Naive thymus-derived CD4-positive, alpha-beta T cell (primary cell): ENCODE data around the gene FAM78B. TPM values are rescaled to one million over a fixed set of nuclear protein-coding genes. Genes with fewer than 3 reads are reported as not detected.

Source experiments
- ATAC-seq: fragments of 150-1000 bp; cut with Tn5 transposase; 2 replicates; pipeline ENCODE4 v1.10.0; 2021; ENCODE audit warnings: mild to moderate bottlenecking, moderate library complexity
- CTCF ChIA-PET: fragments of 350-600 bp; sonication (Branson Sonifier 250); formaldehyde crosslinking; loops from one replicate; lab custom pipeline; 2021; ENCODE audit warnings: antibody characterized with exemption; lab: Charles Lee
- POLR2A ChIA-PET: fragments of 350-600 bp; sonication (Branson Sonifier 250); formaldehyde crosslinking; loops from one replicate; lab custom pipeline; 2021; ENCODE audit warnings: antibody characterized with exemption, inconsistent platforms; lab: Charles Lee
- DNase-seq, 9 donors: peaks; one replicate each; pipeline versions ENCODE4 v3.0.0 to v3.0.0-alpha.2; 2020 to 2022; ENCODE audit warnings: mixed read lengths in 1 of 9
- H3K27ac ChIP-seq: one replicate; pipeline ENCODE4 v1.7.0; 2013; ENCODE audit warnings: mild to moderate bottlenecking, low read depth, low read length, moderate library complexity
- H3K27me3 ChIP-seq, 2 donors: one replicate each; pipeline ENCODE4 v1.7.0; 2013; ENCODE audit warnings: low read length in 2 of 2, mild to moderate bottlenecking in 2 of 2, moderate library complexity in 2 of 2; ENCODE audit not compliant: control insufficient read depth in 2 of 2, insufficient read depth in 2 of 2
- H3K36me3 ChIP-seq, 3 experiments: 1 replicate in 2 of 3; 2 replicates in 1 of 3; pipeline ENCODE4 v1.7.0; 2013; ENCODE audit warnings: low read length in 3 of 3, mild to moderate bottlenecking in 3 of 3, moderate library complexity in 1 of 3; ENCODE audit not compliant: insufficient read depth in 3 of 3, control insufficient read depth in 2 of 3
- H3K4me1 ChIP-seq, 2 donors: one replicate each; pipeline ENCODE4 v1.7.0; 2013; ENCODE audit warnings: low read length in 2 of 2, mild to moderate bottlenecking in 2 of 2, moderate library complexity in 1 of 2; ENCODE audit not compliant: control insufficient read depth in 2 of 2, insufficient read depth in 2 of 2
- H3K4me3 ChIP-seq: 2 replicates; pipeline ENCODE4 v1.7.0; 2013; ENCODE audit warnings: mild to moderate bottlenecking, low read length
- H3K9me3 ChIP-seq, 3 experiments: 1 replicate in 2 of 3; 2 replicates in 1 of 3; pipeline ENCODE4 v1.7.0; 2013; ENCODE audit warnings: low read length in 3 of 3; ENCODE audit not compliant: control insufficient read depth in 2 of 3
- H3K27ac Mint-ChIP-seq, 9 donors: one replicate each; pipeline ENCODE4 v1.8.0; 2020 to 2022; ENCODE audit warnings: mixed read lengths in 9 of 9, mild to moderate bottlenecking in 8 of 9, moderate library complexity in 5 of 9, inconsistent platforms in 2 of 9
- H3K27me3 Mint-ChIP-seq, 5 donors: one replicate each; pipeline ENCODE4 v1.8.0; 2021 to 2022; ENCODE audit warnings: mixed read lengths in 5 of 5, mild to moderate bottlenecking in 1 of 5
- H3K36me3 Mint-ChIP-seq, 5 donors: one replicate each; pipeline ENCODE4 v1.8.0; 2020 to 2022; ENCODE audit warnings: mixed read lengths in 5 of 5, mild to moderate bottlenecking in 3 of 5, inconsistent platforms in 1 of 5
- H3K4me1 Mint-ChIP-seq, 7 donors: one replicate each; pipeline ENCODE4 v1.8.0; 2020 to 2022; ENCODE audit warnings: mixed read lengths in 7 of 7, mild to moderate bottlenecking in 3 of 7, inconsistent platforms in 1 of 7
- H3K4me3 Mint-ChIP-seq, 10 donors: one replicate each; pipeline ENCODE4 v1.8.0; 2020 to 2022; ENCODE audit warnings: mild to moderate bottlenecking in 10 of 10, mixed read lengths in 10 of 10, moderate library complexity in 6 of 10, inconsistent platforms in 2 of 10
- H3K9me3 Mint-ChIP-seq, 11 donors: one replicate each; pipeline ENCODE4 v1.8.0; 2020 to 2022; ENCODE audit warnings: mixed read lengths in 11 of 11, mild to moderate bottlenecking in 4 of 11, inconsistent platforms in 1 of 11, moderate library complexity in 1 of 11
- intact Hi-C, 2 donors: fragments of 100-400 bp; cut with micrococcal nuclease; formaldehyde crosslinking; loops; one replicate each; pipeline ENCODE4 v1.15.1; 2023
- polyA plus RNA-seq, 2 donors: library from polyadenylated mRNA; unstranded; fragments of 300-500 nt; fragmentation: Illumina TruSeq; gene quantifications; one replicate each; pipeline ENCODE4 v1.2.3, GENCODE V29; 2021
- total RNA-seq, 6 experiments: library from RNA in 5 of 6; stranded (reverse) in 5 of 6; gene quantifications; 1 replicate in 5 of 6; 2 replicates in 1 of 6; pipeline ENCODE4 v1.2.3 and lab custom pipeline; 2021 to 2026

Gene FAM78B
- total and polyA plus RNA-seq, 7 experiments from 2014 or later: 0.12 to 0.58 (median 0.45) TPM; not detected in 4

GRCh38 chr1:166111430-166111829, 55.4 kb downstream of the FAM78B start:
- POLR2A ChIA-PET: no interaction called here

GRCh38 chr1:166090244-166090643, 76.6 kb downstream of the FAM78B start:
- Mint-ChIP-seq H3K4me3 (peak overlapping the region in 1 of 10 donors; percentile 15), H3K4me1 (peaks cover 0 to 17% (median 0%) of the 10 kb centered on the region in 7 donors), H3K27me3 (peaks cover 0 to 14% (median 7%) of the 10 kb centered on the region in 5 donors), H3K36me3 (peaks cover 0 to 3% (median 0%) of the 10 kb centered on the region in 5 donors), H3K27ac (no peak overlapping the region), H3K9me3 (peaks cover 0 to 5% (median 0%) of the 10 kb centered on the region in 11 donors)
- no peaks in the 10 kb centered on the region for H3K4me1 ChIP-seq
- H3K4me3 ChIP-seq: no peak overlapping the region
- ATAC-seq (no peak), DNase-seq (no peak)
- H3K27me3 ChIP-seq: no peaks in the 10 kb centered on the region
- H3K9me3 ChIP-seq: no peaks in the 10 kb centered on the region
- H3K36me3 ChIP-seq: no peaks in the 10 kb centered on the region
- ChIA-PET POLR2A (no interaction called here), CTCF (no interaction called here)
- H3K27ac ChIP-seq: no peak overlapping the region
- intact Hi-C loops: no loop called here

More at GRCh38 chr1:166111430-166111829, 55.4 kb downstream of the FAM78B start:
- H3K9me3 ChIP-seq: no peaks in the 10 kb centered on the region
- Mint-ChIP-seq H3K27me3 (no peaks in the 10 kb centered on the region), H3K27ac (no peak overlapping the region), H3K36me3 (no peaks in the 10 kb centered on the region), H3K4me3 (no peak overlapping the region), H3K9me3 (peaks cover 0 to 8% (median 0%) of the 10 kb centered on the region in 11 donors), H3K4me1 (no peaks in the 10 kb centered on the region)
- H3K27ac ChIP-seq: no peak overlapping the region
- intact Hi-C loops: no loop called here
- no peaks in the 10 kb centered on the region for H3K4me1 ChIP-seq
- H3K36me3 ChIP-seq: no peaks in the 10 kb centered on the region
- no peak overlapping the region for H3K4me3 ChIP-seq
- CTCF ChIA-PET: no interaction called here
- ATAC-seq (no peak), DNase-seq (no peak)
- no peaks in the 10 kb centered on the region for H3K27me3 ChIP-seq

- H3K27ac ChIP-seq: no peak overlapping the region
- H3K27ac Mint-ChIP-seq: no peak overlapping the region
- no peak overlapping the region for H3K4me3 ChIP-seq
- peaks cover 0 to 11% (median 7%) of the 10 kb centered on the region in 5 donors for H3K27me3 Mint-ChIP-seq
- H3K4me1 ChIP-seq: no peaks in the 10 kb centered on the region
- H3K9me3 ChIP-seq: no peaks in the 10 kb centered on the region
- H3K36me3 ChIP-seq: no peaks in the 10 kb centered on the region
- CTCF ChIA-PET: no interaction called here
- POLR2A ChIA-PET: no interaction called here
- H3K4me1 Mint-ChIP-seq: peaks cover 0 to 17% (median 0%) of the 10 kb centered on the region in 7 donors
- H3K36me3 Mint-ChIP-seq: peaks cover 0 to 3% (median 0%) of the 10 kb centered on the region in 5 donors
- intact Hi-C loops: no loop called here
- H3K27me3 ChIP-seq: no peaks in the 10 kb centered on the region
- DNase-seq (no peak), ATAC-seq (no peak)
- peaks cover 0 to 5% (median 0%) of the 10 kb centered on the region in 11 donors for H3K9me3 Mint-ChIP-seq
- H3K4me3 Mint-ChIP-seq: peak overlapping the region in 2 of 10 donors; percentile 13 to 15
Observed at GRCh38 chr1:166089804-166090203, 77.0 kb downstream of the FAM78B start.

GRCh38 chr1:166088572-166088955, 78.2 kb downstream of the FAM78B start:
- CTCF ChIA-PET: no interaction called here
- Histone ChIP-seq H3K9me3 (no peaks in the 10 kb centered on the region), H3K4me3 (no peak overlapping the region), H3K27me3 (no peaks in the 10 kb centered on the region), H3K4me1 (peaks cover 0 to 5% of the 10 kb centered on the region in 2 donors), H3K27ac (no peak overlapping the region), H3K36me3 (no peaks in the 10 kb centered on the region)
- intact Hi-C loops: no loop called here
- H3K9me3 Mint-ChIP-seq: peaks cover 0 to 5% (median 0%) of the 10 kb centered on the region in 11 donors
- no peak overlapping the region for H3K27ac Mint-ChIP-seq
- no peak for DNase-seq
- POLR2A ChIA-PET: no interaction called here
- peaks cover 0 to 3% (median 0%) of the 10 kb centered on the region in 5 donors for H3K36me3 Mint-ChIP-seq
- peaks cover 0 to 9% (median 6%) of the 10 kb centered on the region in 5 donors for H3K27me3 Mint-ChIP-seq
- no peak overlapping the region for H3K4me3 Mint-ChIP-seq
- H3K4me1 Mint-ChIP-seq: peaks cover 2 to 23% (median 7%) of the 10 kb centered on the region in 7 donors
- ATAC-seq: no peak

- intact Hi-C loops: no loop called here
- H3K27ac ChIP-seq: no peak overlapping the region
- DNase-seq: no peak
- CTCF ChIA-PET: no interaction called here
- no peaks in the 10 kb centered on the region for H3K9me3 ChIP-seq
- no peak overlapping the region for H3K4me3 ChIP-seq
- Mint-ChIP-seq H3K27ac (no peak overlapping the region), H3K9me3 (peaks cover 0 to 5% (median 0%) of the 10 kb centered on the region in 11 donors), H3K4me1 (peaks cover 2 to 24% (median 7%) of the 10 kb centered on the region in 7 donors), H3K4me3 (no peak overlapping the region), H3K36me3 (peaks cover 0 to 3% (median 0%) of the 10 kb centered on the region in 5 donors), H3K27me3 (peaks cover 0 to 9% (median 6%) of the 10 kb centered on the region in 5 donors)
- H3K36me3 ChIP-seq: no peaks in the 10 kb centered on the region
- peaks cover 0 to 5% of the 10 kb centered on the region in 2 donors for H3K4me1 ChIP-seq
- ATAC-seq: no peak
- H3K27me3 ChIP-seq: no peaks in the 10 kb centered on the region
- POLR2A ChIA-PET: no interaction called here
Observed at GRCh38 chr1:166087734-166088571, 78.8 kb downstream of the FAM78B start.

GRCh38 chr1:166086113-166086883, 80.5 kb downstream of the FAM78B start:
- no peak overlapping the region for H3K27ac ChIP-seq
- peaks cover 0 to 6% (median 0%) of the 10 kb centered on the region in 5 donors for H3K36me3 Mint-ChIP-seq
- H3K27ac Mint-ChIP-seq: no peak overlapping the region
- CTCF ChIA-PET: no interaction called here
- intact Hi-C loops: no loop called here
- H3K4me1 Mint-ChIP-seq: peaks cover 2 to 30% (median 17%) of the 10 kb centered on the region in 7 donors
- no peak overlapping the region for H3K4me3 ChIP-seq
- H3K4me3 Mint-ChIP-seq: no peak overlapping the region
- no peak for DNase-seq
- peaks cover 0 to 11% (median 0%) of the 10 kb centered on the region in 11 donors for H3K9me3 Mint-ChIP-seq
- peaks cover 0 to 17% (median 6%) of the 10 kb centered on the region in 5 donors for H3K27me3 Mint-ChIP-seq
- no peaks in the 10 kb centered on the region for H3K9me3 ChIP-seq
- H3K27me3 ChIP-seq: no peaks in the 10 kb centered on the region
- H3K4me1 ChIP-seq: peaks cover 2 to 5% of the 10 kb centered on the region in 2 donors
- POLR2A ChIA-PET: no interaction called here
- no peak for ATAC-seq
- H3K36me3 ChIP-seq: no peaks in the 10 kb centered on the region
